ENCODE measurements around the gene GOLGA8T.
"Not testable (repeated sequence)": the region's sequence is repeated elsewhere in the genome, so short reads cannot be mapped to it uniquely, and the experiment has no call there.

The GOLGA8T gene, protein sequence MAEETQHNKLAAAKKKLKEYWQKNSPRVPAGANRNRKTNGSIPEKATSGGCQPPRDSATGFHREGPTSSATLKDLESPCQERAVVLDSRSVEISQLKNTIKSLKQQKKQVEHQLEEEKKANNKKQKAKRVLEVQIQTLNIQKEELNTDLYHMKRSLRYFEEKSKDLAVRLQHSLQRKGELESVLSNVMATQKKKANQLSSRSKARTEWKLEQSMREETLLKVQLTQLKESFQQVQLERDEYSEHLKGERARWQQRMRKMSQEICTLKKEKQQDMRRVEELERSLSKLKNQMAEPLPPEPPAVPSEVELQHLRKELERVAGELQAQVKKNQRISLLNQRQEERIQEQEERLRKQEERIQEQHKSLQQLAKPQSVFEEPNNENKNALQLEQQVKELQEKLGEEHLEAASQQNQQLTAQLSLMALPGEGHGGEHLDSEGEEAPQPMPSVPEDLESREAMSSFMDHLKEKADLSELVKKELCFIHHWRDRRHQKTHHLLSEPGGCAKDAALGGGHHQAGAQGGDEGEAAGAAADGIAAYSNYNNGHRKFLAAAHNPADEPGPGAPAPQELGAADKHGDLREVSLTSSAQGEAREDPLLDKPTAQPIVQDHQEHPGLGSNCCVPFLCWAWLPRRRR

DNA sequence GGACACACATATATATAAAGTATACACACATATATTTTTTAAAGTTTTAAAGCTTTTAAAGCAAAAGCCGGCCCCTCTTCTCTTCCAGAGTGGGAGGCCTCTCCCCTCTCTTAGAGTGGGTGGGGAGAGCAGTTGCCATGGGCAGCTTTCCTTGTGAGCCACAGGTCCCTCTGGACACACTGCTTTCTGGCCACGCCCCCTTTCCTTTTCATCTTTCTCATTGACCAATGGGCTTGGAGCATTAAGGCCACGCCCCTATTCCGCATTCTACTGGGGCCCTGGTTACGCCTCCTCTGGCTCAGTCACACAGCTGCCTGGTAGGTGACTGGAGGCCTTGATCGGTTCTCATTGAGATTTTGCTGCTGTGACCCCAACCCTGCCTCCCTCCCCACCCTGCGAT, at the start of gene GOLGA8T:
Gene GOLGA8T (plus strand): TSS at position 301 of the 400 bp plus-strand sequence. CDS start 98 bp downstream, at position 399.
- not testable (repeated sequence) for DNase-seq (ENCODE audit: low read depth in 2 of 2)

DNA sequence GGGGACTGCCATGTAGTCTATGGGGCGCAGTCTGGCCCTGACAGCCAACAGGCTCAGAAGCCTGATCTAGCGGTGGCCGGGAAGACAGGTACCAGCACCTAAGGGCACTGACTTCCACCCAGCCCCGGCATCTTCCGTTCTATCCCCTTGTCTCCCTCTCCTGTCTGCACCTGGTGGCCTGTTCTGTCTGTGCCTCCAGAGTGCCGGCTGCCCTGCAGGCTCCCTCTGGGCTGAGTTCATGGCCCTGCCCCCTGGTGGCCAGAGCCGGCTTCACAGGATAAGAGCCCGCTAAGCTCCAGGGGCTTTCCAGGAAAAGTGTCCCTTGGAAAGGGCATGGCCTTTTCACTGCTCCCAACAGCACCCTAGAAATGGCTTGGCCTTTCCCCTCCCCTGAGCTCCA, 37.0 kb upstream of the GOLGA8T start:
- DNase-seq (ENCODE audit: low read depth in 2 of 2), result not testable (repeated sequence)

DNA sequence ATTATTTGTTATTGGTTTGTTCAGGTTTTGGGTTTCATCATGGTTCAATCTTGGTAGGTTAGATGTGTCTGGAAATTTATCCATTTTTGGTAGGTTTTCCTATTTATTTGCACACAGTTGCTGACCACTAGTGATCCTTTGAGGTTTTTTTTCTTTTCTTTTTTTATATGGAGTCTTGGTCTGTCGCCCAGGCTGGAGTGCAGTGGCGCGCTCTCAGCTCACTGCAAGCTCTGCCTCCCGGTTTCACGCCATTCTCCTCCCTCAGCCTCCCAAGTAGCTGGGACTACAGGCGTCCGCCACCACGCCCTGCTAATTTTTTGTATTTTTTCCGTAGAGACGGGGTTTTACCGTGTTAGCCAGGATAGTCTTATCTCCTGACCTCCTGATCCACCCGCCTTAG, 32.0 kb upstream of the GOLGA8T start:
- not testable (repeated sequence) for DNase-seq (ENCODE audit: low read depth in 2 of 2)

DNA sequence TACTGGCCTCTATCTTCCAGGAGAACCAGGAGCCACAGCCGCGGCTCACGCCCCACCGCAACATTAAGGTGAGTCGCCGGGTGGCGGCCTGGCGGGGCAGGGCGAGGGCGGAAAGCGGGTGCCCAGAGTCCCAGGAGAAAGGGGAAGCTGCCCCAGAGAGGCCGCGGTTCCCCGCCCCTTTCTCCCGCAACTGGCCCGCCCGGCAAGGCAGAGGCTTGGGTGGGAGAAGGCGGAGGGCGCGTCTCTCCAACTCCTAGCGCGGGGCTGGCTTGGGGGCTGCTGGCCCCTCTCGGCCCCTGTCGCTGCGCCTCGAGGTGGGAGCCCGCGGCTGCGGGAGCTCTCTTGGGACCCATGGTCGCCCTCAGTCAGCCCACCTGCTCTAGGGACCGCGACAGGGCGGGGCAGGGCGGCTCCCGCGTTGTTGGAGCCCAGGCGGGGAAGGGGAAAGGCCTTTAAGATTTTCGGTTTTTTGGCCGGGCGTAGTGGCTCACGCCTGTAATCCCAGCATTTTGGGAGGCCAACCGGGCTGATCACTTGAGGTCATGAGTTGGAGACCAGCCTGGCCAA, 30.8 kb upstream of the GOLGA8T start:
- not testable (repeated sequence) for DNase-seq (ENCODE audit: low read depth in 2 of 2)

DNA sequence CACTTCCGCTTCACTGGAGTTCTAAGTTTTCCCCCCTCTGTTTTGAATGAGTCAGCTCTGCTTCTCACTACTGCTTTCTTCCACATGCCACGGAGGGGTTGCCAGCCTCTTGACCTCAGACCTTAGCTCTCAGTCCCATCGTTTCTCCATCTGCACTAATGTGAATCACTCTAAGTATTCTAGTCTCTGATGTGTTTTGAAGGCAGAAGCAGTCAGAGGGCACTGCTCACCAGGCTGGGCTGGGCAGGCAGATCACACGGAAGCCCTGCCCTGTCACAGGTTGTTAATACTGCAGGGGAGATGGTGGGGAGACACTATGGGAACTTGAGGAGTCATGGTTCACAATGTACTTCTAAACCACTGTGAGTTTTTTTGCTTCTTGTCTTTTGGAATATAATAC, 24.3 kb upstream of the GOLGA8T start:
- DNase-seq (ENCODE audit: low read depth in 2 of 2), result not testable (repeated sequence)

DNA sequence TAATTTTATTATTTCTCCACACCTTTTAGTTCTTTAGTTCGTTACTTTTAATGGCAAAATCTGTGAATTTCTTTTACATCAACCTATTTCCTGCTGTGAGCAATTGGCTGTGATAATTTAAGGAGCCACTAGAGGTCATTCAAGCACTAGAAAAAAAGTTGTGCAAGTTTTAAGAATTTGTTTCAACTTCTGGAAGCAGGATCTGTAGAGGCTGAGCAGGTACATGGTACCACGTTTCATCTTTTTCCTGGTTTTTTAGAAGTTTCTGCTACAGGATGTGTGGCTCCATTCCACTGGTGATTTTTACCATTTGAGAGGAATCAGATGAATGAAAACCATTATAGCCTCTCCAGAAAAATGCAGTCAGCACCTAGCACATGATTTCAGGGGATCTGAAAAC, 4.8 kb upstream of the GOLGA8T start:
- not testable (repeated sequence) for DNase-seq (ENCODE audit: low read depth in 2 of 2)

DNA sequence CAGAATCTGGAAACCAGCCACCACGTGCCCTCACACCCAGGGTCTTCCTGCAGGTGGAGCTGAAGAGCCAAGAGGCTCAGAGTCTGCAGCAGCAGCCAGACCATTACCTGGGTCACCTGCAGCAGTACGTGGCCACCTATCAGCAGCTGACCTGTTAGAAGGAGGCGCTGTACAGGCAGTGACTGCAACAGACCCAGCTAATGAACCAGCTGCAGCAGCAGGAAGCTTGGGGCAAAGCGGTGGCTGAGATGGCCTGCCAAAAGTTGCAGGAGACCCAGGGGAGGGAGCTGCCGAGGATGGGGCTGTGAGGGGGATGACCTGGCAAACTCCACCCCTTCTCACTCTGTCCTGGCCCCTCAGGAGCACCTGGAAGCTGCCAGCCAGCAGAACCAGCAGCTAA, 8.4 kb downstream of the GOLGA8T start:
- DNase-seq (ENCODE audit: low read depth in 2 of 2), result not testable (repeated sequence)

DNA sequence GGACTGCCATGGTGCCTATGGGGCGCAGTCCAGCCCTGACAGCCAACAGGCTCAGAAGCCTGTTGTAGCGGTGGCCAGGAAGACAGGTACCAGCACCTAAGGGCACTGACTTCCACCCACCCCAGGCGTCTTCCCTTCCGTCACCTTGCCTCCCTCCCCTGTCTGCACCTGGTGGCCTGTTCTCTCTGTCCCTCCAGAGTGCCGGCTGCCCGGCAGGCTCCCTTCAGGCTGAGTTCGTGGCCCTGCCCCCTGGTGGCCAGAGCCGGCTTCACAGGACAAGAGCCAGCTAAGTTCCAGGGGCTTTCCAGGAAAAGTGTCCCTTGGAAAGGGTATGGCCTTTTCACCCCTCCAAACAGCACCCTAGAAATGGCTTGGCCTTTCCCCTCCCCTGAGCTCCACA, 15.0 kb downstream of the GOLGA8T start:
- not testable (repeated sequence) for DNase-seq (ENCODE audit: low read depth in 2 of 2)

DNA sequence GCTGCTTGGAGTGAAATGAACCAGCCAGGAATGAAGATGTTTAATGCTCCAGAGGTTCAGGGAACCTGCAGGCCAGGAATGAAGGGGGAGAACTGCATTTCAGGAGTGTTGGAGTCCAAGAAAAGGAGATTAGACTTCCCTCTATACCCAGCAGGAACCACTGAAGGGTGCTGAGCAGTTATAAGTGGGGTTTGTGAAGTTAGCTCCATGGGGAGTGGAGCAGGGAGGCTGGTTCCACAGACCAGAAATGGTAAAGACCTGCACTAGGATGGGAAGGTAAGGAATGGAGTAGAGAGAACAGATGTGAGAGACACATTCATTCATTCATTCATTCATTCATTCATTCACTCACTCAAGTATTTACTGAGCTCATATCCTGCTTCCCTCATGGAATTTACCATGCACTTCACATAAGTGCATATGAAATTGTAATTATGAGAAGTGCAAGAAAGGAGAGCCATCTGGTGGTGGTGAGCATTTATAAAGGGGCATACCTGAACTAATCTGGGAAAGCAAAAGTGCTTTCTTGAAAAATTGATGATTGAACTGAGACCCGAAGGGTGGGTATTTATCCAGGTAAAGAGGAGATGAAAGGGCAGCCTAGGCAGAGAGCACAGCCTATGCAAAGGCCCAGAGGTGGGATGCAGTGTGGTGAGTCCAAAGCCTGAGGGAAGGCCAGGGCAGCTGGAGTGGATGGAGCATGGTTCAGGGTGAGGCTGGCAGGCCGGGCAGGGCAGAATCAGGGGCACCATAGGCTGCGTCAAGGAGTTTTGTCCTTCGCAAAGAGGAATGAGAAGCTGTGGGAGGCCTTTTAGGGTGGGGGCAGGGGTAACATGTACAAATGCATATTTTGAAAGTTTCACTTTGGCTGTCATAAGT, 27.9 kb downstream of the GOLGA8T start:
- DNase-seq (ENCODE audit: low read depth in 2 of 2), result not testable (repeated sequence)

DNA sequence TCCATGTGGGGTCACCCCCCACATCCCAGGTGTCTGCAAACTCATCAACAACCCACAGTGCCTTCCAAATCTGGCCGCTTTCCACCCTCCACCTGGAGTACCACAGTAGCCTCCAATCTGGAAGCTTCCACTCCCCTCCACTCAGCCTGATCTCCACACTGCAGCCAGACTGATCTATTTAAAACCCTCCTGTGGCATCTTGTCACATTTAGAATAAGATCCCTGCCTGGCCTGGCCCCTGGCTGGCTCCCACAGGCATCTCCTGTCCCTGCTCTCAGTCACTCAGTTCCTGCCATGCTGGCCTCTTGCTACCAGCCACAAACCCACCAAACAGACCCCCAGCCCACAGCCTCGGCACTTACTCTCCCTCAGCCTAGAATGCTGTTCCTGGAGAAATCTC, 28.9 kb downstream of the GOLGA8T start:
- DNase-seq (ENCODE audit: low read depth in 2 of 2), result not testable (repeated sequence)

DNA sequence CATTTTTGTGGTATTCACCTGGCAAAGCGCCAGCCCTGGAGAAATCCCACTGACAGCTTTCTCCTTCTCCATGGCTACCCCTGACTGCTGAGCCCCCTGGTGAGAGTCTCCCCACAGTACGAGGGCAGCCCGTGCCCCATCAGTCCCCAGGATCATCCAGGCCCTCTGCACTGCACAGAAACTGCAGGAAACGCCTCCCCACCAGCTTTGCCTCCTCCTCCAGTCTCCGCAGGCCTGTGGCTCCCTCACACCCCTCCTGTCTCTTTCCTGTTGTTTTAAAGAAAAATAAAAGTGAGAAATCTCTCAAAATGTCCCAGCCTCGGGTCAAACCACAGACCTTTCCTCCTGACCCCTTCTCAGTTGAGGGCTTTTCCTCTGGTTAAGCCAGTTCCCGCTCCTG, 29.4 kb downstream of the GOLGA8T start:
- not testable (repeated sequence) for DNase-seq (ENCODE audit: low read depth in 2 of 2)

DNA sequence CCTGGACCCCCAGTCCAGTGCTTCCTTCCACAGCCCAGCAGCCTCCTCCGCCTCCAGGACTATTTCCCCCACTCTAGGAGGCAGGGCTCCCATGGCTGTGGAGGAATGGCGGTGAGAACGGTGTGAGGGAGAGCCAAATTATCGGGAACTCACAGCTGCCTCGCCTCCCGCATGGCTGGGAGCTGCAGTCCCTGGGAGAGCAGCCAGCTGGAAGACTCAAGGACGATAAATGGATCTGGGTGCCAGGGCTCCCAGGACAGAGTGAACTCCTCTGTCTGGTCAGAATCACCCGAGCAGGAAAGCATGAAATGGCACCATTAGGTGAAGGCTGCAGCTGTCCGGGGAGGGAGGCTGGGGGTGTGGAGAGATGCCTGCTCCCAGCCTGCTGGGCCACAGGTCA, 32.6 kb downstream of the GOLGA8T start:
- DNase-seq (ENCODE audit: low read depth in 2 of 2), result not testable (repeated sequence)

DNA sequence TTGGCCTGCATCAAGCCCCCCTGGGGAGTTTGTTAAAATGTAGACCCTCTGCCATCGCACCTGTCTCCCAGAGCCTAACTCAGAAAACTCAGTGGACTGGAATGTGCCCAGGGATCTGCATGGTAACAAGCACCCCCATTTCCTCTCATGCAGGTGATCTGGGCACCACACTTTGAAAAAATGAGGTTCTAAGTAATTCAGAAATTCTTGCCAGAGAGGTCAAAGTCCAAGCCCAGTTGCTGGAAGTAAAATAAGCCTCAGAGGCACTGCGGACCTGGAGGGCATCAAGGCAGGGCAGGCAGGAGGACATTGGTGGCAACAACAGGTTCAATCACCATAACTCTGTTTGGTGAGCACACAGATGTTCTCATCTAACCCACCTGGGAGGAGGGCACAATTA, 33.0 kb downstream of the GOLGA8T start:
- not testable (repeated sequence) for DNase-seq (ENCODE audit: low read depth in 2 of 2)

DNA sequence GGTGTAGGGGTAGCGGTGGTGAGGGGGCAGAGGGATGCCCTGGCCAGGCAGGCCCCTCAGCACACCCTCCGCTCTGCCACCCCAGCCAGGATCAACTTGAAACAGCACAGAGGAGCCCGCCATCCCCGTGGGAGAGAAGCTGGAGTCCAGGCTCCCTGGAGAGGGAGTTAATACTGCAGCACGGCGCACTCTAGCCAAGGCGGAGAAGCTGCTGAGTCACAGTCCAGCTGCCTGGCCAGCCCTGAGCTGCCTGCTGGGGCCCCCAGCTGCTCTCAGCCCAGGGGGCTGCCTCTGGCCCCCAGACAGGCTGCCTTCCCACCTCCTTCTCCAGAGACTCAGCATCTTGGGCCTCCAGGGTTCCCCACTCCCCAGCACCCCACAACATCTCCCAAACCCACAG, 36.6 kb downstream of the GOLGA8T start:
- not testable (repeated sequence) for DNase-seq (ENCODE audit: low read depth in 2 of 2)

DNA sequence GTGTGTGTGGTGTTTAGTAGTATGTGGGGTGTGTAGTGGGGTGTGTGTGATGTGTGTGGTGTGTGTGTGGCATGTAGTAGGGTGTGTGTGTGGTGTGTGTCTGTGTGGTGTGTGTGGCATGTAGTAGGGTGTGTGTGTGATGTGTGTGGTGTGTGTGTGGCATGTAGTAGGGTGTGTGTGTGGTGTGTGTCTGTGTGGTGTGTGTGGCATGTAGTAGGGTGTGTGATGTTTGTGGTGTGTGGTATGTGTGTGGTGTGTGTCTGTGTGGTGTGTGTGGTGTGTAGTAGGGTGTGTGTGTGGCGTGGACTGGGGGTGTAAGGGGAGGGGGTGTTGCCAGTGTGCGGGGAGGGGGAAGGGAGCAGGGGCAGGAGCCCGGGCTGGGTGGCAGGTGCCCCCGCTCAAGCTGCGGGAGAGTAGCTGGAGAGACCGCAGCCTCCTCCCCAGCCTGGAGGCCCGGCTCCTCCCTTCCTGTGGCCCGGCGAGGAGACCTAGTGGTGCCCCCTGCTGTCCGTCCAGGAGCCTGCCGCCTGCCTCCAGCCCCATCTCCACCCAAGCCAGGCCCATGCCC, 38.3 kb downstream of the GOLGA8T start:
- DNase-seq (ENCODE audit: low read depth in 2 of 2), result peak; percentile 52 to 84

DNA sequence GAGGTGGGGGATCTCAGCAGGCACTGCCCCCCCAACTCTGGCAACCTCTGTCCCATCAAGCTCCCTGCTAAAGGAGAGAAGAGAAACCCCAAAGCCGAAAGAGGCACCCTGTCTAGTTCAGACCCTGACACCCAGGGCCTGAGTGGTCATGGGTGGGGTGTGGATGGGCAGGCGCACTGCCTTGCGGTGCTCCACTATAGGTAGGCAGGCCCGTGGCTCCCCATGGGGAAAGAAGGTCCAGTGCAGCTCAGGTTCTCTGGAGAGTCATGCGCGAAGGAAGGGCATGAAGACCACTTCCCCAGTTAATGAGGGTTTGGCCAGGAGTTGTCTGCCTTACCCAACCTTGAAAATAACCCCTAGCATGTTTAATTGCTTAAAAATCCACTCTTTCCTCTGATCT, 40.4 kb downstream of the GOLGA8T start:
- DNase-seq (ENCODE audit: low read depth in 2 of 2), result not testable (repeated sequence)

DNA sequence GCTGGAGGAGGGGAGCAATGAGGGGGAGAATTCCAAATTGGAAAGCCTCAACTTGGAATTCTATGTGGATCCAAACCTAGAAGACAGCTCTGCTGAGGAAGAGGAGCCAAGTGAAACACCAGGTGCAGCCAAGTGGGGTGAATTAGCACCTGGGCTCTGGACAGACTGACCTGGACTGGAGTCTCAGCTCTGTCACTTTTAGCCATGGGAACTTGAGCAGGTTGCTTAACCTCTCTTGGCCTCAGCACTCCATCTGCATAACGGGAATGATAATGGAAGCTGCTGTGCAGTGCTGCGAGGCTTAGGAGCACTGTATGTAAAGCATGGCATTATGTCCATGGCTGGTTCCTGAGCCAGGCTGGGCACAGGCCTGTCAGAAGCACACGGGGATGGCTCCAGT, 41.8 kb downstream of the GOLGA8T start:
- not testable (repeated sequence) for DNase-seq (ENCODE audit: low read depth in 2 of 2)

DNA sequence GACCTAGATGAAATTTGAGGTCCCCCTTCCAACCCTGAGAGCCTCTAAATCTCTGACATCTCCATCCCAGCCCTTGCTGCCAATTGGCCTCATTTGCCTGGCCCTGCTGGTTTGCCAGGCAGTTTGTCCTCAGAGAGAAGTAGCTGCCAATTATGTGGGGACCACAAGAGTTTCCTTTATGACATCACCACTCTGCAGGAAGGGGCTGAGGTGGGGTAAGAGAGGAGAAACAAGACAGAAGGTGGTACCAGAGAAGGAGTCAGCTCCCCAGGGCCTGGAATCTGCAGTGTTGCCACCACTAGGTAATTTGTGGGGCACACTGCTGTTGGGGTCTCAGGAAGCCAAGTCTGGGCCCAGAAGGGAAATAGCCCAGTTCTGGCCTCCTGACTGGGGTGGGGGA, 45.0 kb downstream of the GOLGA8T start:
- DNase-seq (ENCODE audit: low read depth in 2 of 2), result not testable (repeated sequence)

DNA sequence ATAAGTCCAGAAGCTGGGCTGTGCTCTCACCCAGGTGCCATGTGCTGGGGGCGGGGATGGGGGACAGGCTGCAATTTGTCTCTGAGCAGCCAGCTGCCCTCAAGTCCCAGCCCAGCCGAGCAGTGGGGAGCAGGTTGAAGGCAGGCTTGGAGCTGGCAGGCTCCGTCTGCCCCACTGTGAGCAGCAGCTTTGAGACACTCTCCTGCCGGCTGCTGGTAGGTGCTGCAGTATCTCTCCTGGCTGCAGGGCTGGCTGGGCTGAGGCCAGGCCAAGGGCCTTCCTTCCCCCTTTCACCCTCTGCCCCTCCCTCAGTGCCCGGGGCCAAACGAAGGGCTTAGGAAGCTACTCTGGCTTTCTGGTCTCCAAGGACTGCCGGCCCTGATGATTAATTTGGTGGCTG, 50.6 kb downstream of the GOLGA8T start:
- not testable (repeated sequence) for DNase-seq (ENCODE audit: low read depth in 2 of 2)

DNA sequence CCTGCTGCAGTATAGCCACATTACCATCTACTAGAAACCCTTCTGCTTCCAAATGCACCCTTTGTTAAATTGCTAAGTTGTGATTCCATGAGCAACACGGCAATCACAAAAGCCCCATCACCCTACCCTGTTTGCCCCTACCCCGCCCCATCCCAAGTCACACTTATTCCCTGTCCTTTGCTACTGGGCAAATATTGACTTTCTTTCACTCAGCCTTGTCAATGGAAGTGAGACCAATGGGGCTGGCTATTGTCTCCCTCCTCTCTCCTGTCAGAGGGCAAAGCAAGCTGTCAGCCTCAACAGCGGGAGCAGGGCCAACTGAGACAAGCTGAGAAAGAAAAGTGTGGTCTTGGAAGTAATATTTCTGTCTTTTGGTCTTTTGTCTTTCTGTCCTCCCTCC, 52.6 kb downstream of the GOLGA8T start:
- DNase-seq (ENCODE audit: low read depth in 2 of 2), result not testable (repeated sequence)

DNA sequence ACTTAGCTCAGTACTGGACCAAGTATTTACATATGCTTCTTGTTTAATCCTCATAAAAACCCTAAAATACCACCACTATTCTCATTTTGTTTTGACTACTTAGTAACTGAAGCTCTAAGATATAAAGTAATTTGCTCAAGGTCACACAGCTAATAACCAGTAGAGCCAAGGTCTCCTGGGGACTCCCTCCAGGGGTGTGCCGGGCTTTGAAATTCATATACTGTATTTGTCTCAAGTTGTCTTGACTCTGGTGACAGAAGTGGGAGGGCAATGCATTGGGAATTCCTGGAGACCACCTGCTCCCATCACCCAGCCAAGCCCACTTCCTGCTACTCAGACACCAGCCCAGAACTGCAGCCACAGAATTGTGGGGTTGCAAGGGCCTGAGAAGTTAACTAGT, 54.9 kb downstream of the GOLGA8T start:
- DNase-seq (ENCODE audit: low read depth in 2 of 2), result not testable (repeated sequence)

All from stimulated activated CD4-positive, alpha-beta T cell treated with anti-CD3 and anti-CD28 coated beads, Interleukin-15, amount 100 ng/mL, for 48 hours (primary cell).